HepG2 (cell line): ENCODE measurements around the gene C1orf115.

ENCODE experiments used
- CTCF ChIP-seq: sonication (generic); formaldehyde crosslinking; IDR thresholded peaks from 2 replicates; pipeline ENCODE4 v1.5.0; 2020; ENCODE audit warnings: mild to moderate bottlenecking, missing genetic modification reagents, moderate library complexity
- HIVEP1 ChIP-seq: sonication (generic); formaldehyde crosslinking; IDR thresholded peaks from 2 replicates; pipeline ENCODE4 v1.4.0; 2020; ENCODE audit warnings: mild to moderate bottlenecking, missing genetic modification reagents
- KAT7 ChIP-seq: IDR thresholded peaks from 2 replicates; pipeline ENCODE4 v1.6.1; 2018; ENCODE audit warnings: borderline replicate concordance, missing compliant biosample characterization
- ZNF230 ChIP-seq: sonication (generic); formaldehyde crosslinking; IDR thresholded peaks from 2 replicates; pipeline ENCODE4 v1.4.0; 2020; ENCODE audit warnings: mild to moderate bottlenecking, missing genetic modification reagents
- ZNF547 ChIP-seq: sonication (generic); formaldehyde crosslinking; IDR thresholded peaks from 2 replicates; pipeline ENCODE4 v1.5.1; 2020; ENCODE audit warnings: mild to moderate bottlenecking, missing genetic modification reagents
- ZNF589 ChIP-seq: sonication (generic); formaldehyde crosslinking; conservative IDR thresholded peaks from 2 replicates; pipeline ENCODE4 v1.8.0; 2022; ENCODE audit warnings: mild to moderate bottlenecking, moderate library complexity, missing genetic modification reagents

- TF ChIP-seq ZNF547: no peak
- TF ChIP-seq CTCF: no peak
- no peak for TF ChIP-seq HIVEP1 (CRISPR knock-in tag)
- TF ChIP-seq ZNF230 (CRISPR knock-in tag): no peak
- TF ChIP-seq KAT7: no peak
- no peak for TF ChIP-seq ZNF589 (CRISPR knock-in tag)
Observed at GRCh38 chr1:220707160-220707559, 17.0 kb downstream of the C1orf115 start.
